ENCODE results near the gene CDYL2. TPM values are rescaled to one million over a fixed set of nuclear protein-coding genes. Genes with fewer than 3 reads are reported as not detected.

Gene CDYL2
- total RNA-seq, 1 donor from 2014 or later: 3.4 TPM

- TF ChIP-seq CTCF (IDR thresholded peaks at IDR 0.05): no peak
- ATAC-seq (ENCODE audit: low read depth) (no peak), DNase-seq (no peak)
- CTCF ChIA-PET: no interaction called here
- intact Hi-C loops (cut with micrococcal nuclease): no loop called here
- no peaks in the 10 kb centered on the region for H3K9me3 Mint-ChIP-seq
- no peaks in the 10 kb centered on the region for H3K4me1 Mint-ChIP-seq
- no peak overlapping the region for H3K4me3 Mint-ChIP-seq
- H3K27ac Mint-ChIP-seq: no peak overlapping the region
- H3K36me3 Mint-ChIP-seq (ENCODE audit: low read depth): no peaks in the 10 kb centered on the region
- H3K27me3 Mint-ChIP-seq: no peaks in the 10 kb centered on the region
- POLR2A ChIA-PET: no interaction called here
Observed at GRCh38 chr16:80754476-80754875, 49.9 kb downstream of the CDYL2 start.

GRCh38 chr16:80752541-80752940 is 51.9 kb downstream of the CDYL2 start:
- Mint-ChIP-seq H3K4me3 (no peak overlapping the region), H3K36me3 (ENCODE audit: low read depth) (no peaks in the 10 kb centered on the region), H3K4me1 (no peaks in the 10 kb centered on the region), H3K9me3 (no peaks in the 10 kb centered on the region), H3K27ac (no peak overlapping the region), H3K27me3 (no peaks in the 10 kb centered on the region)
- no peak for ATAC-seq (ENCODE audit: low read depth)
- DNase-seq: no peak
- ChIA-PET POLR2A (no interaction called here), CTCF (no interaction called here)
- no peak for TF ChIP-seq CTCF (IDR thresholded peaks at IDR 0.05)
- intact Hi-C loops (cut with micrococcal nuclease): no loop called here

GRCh38 chr16:80751167-80751566 is 53.2 kb downstream of the CDYL2 start:
- intact Hi-C loops (cut with micrococcal nuclease): no loop called here
- no peak for ATAC-seq (ENCODE audit: low read depth)

GRCh38 chr16:80746231-80746630 is 58.2 kb downstream of the CDYL2 start:
- no peak for ATAC-seq (ENCODE audit: low read depth)
- intact Hi-C loops (cut with micrococcal nuclease): no loop called here
- no peaks in the 10 kb centered on the region for H3K36me3 Mint-ChIP-seq (ENCODE audit: low read depth)
- TF ChIP-seq CTCF (IDR thresholded peaks at IDR 0.05): no peak
- no peak for DNase-seq
- H3K27me3 Mint-ChIP-seq: no peaks in the 10 kb centered on the region
- ChIA-PET CTCF (no interaction called here), POLR2A (no interaction called here)
- H3K27ac Mint-ChIP-seq: no peak overlapping the region
- no peak overlapping the region for H3K4me3 Mint-ChIP-seq
- H3K4me1 Mint-ChIP-seq: no peaks in the 10 kb centered on the region
- peaks cover 8% of the 10 kb centered on the region for H3K9me3 Mint-ChIP-seq

More at GRCh38 chr16:80751167-80751566, 53.2 kb downstream of the CDYL2 start:
- ChIA-PET CTCF (no interaction called here), POLR2A (no interaction called here)
- TF ChIP-seq CTCF (IDR thresholded peaks at IDR 0.05): no peak
- Mint-ChIP-seq H3K27ac (no peak overlapping the region), H3K36me3 (ENCODE audit: low read depth) (no peaks in the 10 kb centered on the region), H3K4me1 (no peaks in the 10 kb centered on the region), H3K9me3 (no peaks in the 10 kb centered on the region), H3K27me3 (no peaks in the 10 kb centered on the region), H3K4me3 (no peak overlapping the region)
- DNase-seq: no peak

- no peaks in the 10 kb centered on the region for H3K27me3 Mint-ChIP-seq
- no peaks in the 10 kb centered on the region for H3K36me3 Mint-ChIP-seq (ENCODE audit: low read depth)
- peaks cover 14% of the 10 kb centered on the region for H3K9me3 Mint-ChIP-seq
- H3K4me3 Mint-ChIP-seq: no peak overlapping the region
- ChIA-PET CTCF (no interaction called here), POLR2A (no interaction called here)
- H3K4me1 Mint-ChIP-seq: no peaks in the 10 kb centered on the region
- TF ChIP-seq CTCF (IDR thresholded peaks at IDR 0.05): no peak
- no peak for DNase-seq
- no peak overlapping the region for H3K27ac Mint-ChIP-seq
- intact Hi-C loops (cut with micrococcal nuclease): no loop called here
- ATAC-seq (ENCODE audit: low read depth): no peak
Observed at GRCh38 chr16:80744856-80745255, 59.5 kb downstream of the CDYL2 start.
